HepG2 (cell line): Measurements from ENCODE around the gene PANK1. TPM values are rescaled to one million over a fixed set of nuclear protein-coding genes. Genes with fewer than 3 reads are reported as not detected.
A peak's percentile ranks its signal among the peaks of the same experiment; 100 is the strongest.

Experiments
- ATAC-seq: fragments of 200-7000 bp; cut with Tn5 transposase; 3 replicates; pipeline ENCODE4 v1.9.1; 2020; ENCODE audit warnings: mild to moderate bottlenecking, moderate library complexity
- BruUV-seq: library from RNA; stranded (reverse); fragments of 400-500 nt; replicated peaks from 2 replicates; lab custom pipeline; 2021; lab: Mats Ljungman, UMichigan
- CTCF ChIA-PET: fragments of 300-600 bp; formaldehyde crosslinking; extraction: SDS; loops from one replicate; lab custom pipeline; 2021; ENCODE audit warnings: low total read pairs, inconsistent platforms, low intra/inter-chr PET ratio; lab: Yijun Ruan, JAX
- POLR2A ChIA-PET: fragments of 350-600 bp; sonication (Branson Sonifier 250); formaldehyde crosslinking; loops from one replicate; lab custom pipeline; 2020; ENCODE audit warnings: antibody characterized with exemption, inconsistent platforms; lab: Yijun Ruan, JAX
- DNase-seq: peaks from one replicate; pipeline ENCODE4 v3.0.0-alpha.2; 2015; ENCODE audit warnings: low spot score
- FAIRE-seq: peaks from 3 replicates; lab custom pipeline; 2011; peaks lifted over from hg19 to GRCh38; lab: Jason Lieb, UNC
- H2AFZ ChIP-seq: one replicate; pipeline ENCODE4 v1.6.1; 2011; ENCODE audit warnings: low read length, inconsistent platforms
- H3K27ac ChIP-seq: fragments of 300-600 bp; 3 replicates; pipeline ENCODE4 v1.8.0; 2011; ENCODE audit warnings: mixed run types, mild to moderate bottlenecking, mixed read lengths, low read length, inconsistent platforms; ENCODE audit not compliant: insufficient read depth; ENCODE audit errors: extremely low read length
- H3K27me3 ChIP-seq, 2 experiments: fragments of 200-600 bp in 1 of 2; 2 replicates in 1 of 2; 3 replicates in 1 of 2; pipeline versions ENCODE4 v1.6.0 to v1.8.0; 2011; ENCODE audit warnings: low read length in 2 of 2, mild to moderate bottlenecking in 2 of 2, moderate library complexity in 2 of 2, inconsistent platforms in 1 of 2; ENCODE audit not compliant: insufficient read depth in 2 of 2, control insufficient read depth in 1 of 2
- H3K36me3 ChIP-seq, 2 experiments: fragments of 200-600 bp in 1 of 2; replicated peaks in 1 of 2; 2 replicates in 1 of 2; 3 replicates in 1 of 2; pipeline versions ENCODE4 v1.5.1 to v1.8.0; 2011; ENCODE audit warnings: low read length in 2 of 2, inconsistent platforms in 1 of 2; ENCODE audit not compliant: insufficient read depth in 2 of 2, control insufficient read depth in 1 of 2
- H3K4me1 ChIP-seq: 2 replicates; pipeline ENCODE4 v1.5.1; 2012; ENCODE audit warnings: low read length, inconsistent platforms; ENCODE audit not compliant: insufficient read depth
- H3K4me2 ChIP-seq: 2 replicates; pipeline ENCODE4 v1.6.0; 2011; ENCODE audit warnings: low read depth, low read length, inconsistent platforms
- H3K4me3 ChIP-seq, 3 experiments: fragments of 200-600 bp in 1 of 3; sonication (generic), shearing (Covaris generic) in 1 of 3; replicated peaks in 1 of 3; 2 replicates each; pipeline ENCODE4 v1.5.1; 2011 to 2016; ENCODE audit warnings: low read length in 3 of 3, inconsistent platforms in 2 of 3, low read depth in 2 of 3, mild to moderate bottlenecking in 2 of 3, control low read depth in 1 of 3, mixed read lengths in 1 of 3; ENCODE audit not compliant: insufficient read depth in 1 of 3
- H3K79me2 ChIP-seq: one replicate; pipeline ENCODE4 v1.6.1; 2011; ENCODE audit warnings: low read length, inconsistent platforms; ENCODE audit not compliant: insufficient read depth
- H3K9ac ChIP-seq: 2 replicates; pipeline ENCODE4 v1.6.0; 2011; ENCODE audit warnings: mild to moderate bottlenecking, low read depth, low read length, inconsistent platforms; ENCODE audit not compliant: insufficient read depth
- H3K9me3 ChIP-seq: 2 replicates; pipeline ENCODE4 v1.5.1; 2012; ENCODE audit warnings: mild to moderate bottlenecking, low read length
- H4K20me1 ChIP-seq: 2 replicates; pipeline ENCODE4 v1.6.0; 2011; ENCODE audit warnings: inconsistent platforms, mild to moderate bottlenecking, low read length, moderate library complexity; ENCODE audit not compliant: insufficient read depth
- DMAP1 ChIP-seq: IDR thresholded peaks from 2 replicates; pipeline ENCODE4 v1.6.1; 2016
- HMGA1 ChIP-seq: sonication (generic); formaldehyde crosslinking; conservative IDR thresholded peaks from 2 replicates; pipeline ENCODE4 v1.4.0; 2020; ENCODE audit warnings: missing genetic modification reagents
- HNRNPH1 ChIP-seq: fragments of 200-400 bp; formaldehyde crosslinking; optimal IDR thresholded peaks from 2 replicates; pipeline ENCODE3; 2017; ENCODE audit warnings: mild to moderate bottlenecking, low read depth, low read length
- MAFF ChIP-seq: IDR thresholded peaks from 2 replicates; pipeline ENCODE4 v1.6.1; 2011; ENCODE audit warnings: low read depth, low read length, improper control_type of control experiment
- MAFK ChIP-seq, 2 experiments: IDR thresholded peaks in 1 of 2; conservative IDR thresholded peaks in 1 of 2; 2 replicates each; pipeline ENCODE4 v1.6.1; 2011; ENCODE audit warnings: improper control_type of control experiment in 2 of 2, low read length in 2 of 2
- MBD4 ChIP-seq: IDR thresholded peaks from 2 replicates; pipeline ENCODE4 v1.6.1; 2012; ENCODE audit warnings: low read length, inconsistent platforms, borderline replicate concordance
- MIER3 ChIP-seq: IDR thresholded peaks from 2 replicates; pipeline ENCODE4 v1.6.1; 2016; ENCODE audit warnings: missing compliant biosample characterization, borderline replicate concordance
- NFE2L2 ChIP-seq: fragments of 150-350 bp; IDR thresholded peaks from 2 replicates; pipeline ENCODE4 v1.6.1; 2014; ENCODE audit warnings: low read length
- ZNF672 ChIP-seq: sonication (generic); formaldehyde crosslinking; IDR thresholded peaks from 2 replicates; pipeline ENCODE4 v1.8.1; 2022; ENCODE audit warnings: missing genetic modification reagents
- WGBS: methylation state at CpG from one replicate; pipeline ENCODE4 v1.1.6; 2017; ENCODE audit warnings: low lambda C conversion rate; 5-methylcytosine and 5-hydroxymethylcytosine counted together
- in situ Hi-C: cut with HindIII; loops from 2 replicates; pipeline ENCODE4 v1.10.0; 2017; ENCODE audit warnings: low pct_unique_long_range_greater_than_20kb; ENCODE audit not compliant: extremely low pct_ligation_motif_present
- intact Hi-C: fragments of 100-400 bp; cut with micrococcal nuclease; formaldehyde crosslinking; loops from one replicate; pipeline ENCODE4 v1.10.0; 2022; ENCODE audit not compliant: unreplicated experiment
- polyA plus RNA-seq, 8 experiments: library from polyadenylated mRNA; depleted of rRNA in 3 of 8; stranded (reverse) in 7 of 8; unstranded in 1 of 8; fragments of >200 nt; fragmentation: Illumina TruSeq in 4 of 8; extraction: Trizol in 4 of 8; gene quantifications; 2 replicates each; pipeline versions ENCODE4 v1.2.1 to v1.2.3, GENCODE V29; 2011 to 2016; ENCODE audit warnings: low read depth in 4 of 8, missing spikeins in 1 of 8, mixed read lengths in 1 of 8; ENCODE audit not compliant: insufficient read depth in 1 of 8
- total RNA-seq, 5 experiments: library from RNA; depleted of rRNA; stranded (reverse); fragments of >200 nt; fragmentation: Illumina TruSeq; extraction: Trizol; gene quantifications; 2 replicates each; pipeline ENCODE4 v1.2.3, GENCODE V29; 2016; ENCODE audit warnings: low read depth in 1 of 5
- TF ChIP-seq, protein P1 (sequence below), 2 experiments: sonication (generic) in 1 of 2; formaldehyde crosslinking in 1 of 2; IDR thresholded peaks; 2 replicates each; pipeline versions ENCODE4 v1.4.0 to v1.6.1; 2016 to 2020; ENCODE audit warnings: borderline replicate concordance in 1 of 2, low read depth in 1 of 2, mild to moderate bottlenecking in 1 of 2, missing genetic modification reagents in 1 of 2

Gene PANK1
- total and polyA plus RNA-seq, 2 of the 13 experiments (the other 11 are each of a cell fraction or from before 2014, with no cell fraction given) = 18.2 to 33.3 TPM

DNA sequence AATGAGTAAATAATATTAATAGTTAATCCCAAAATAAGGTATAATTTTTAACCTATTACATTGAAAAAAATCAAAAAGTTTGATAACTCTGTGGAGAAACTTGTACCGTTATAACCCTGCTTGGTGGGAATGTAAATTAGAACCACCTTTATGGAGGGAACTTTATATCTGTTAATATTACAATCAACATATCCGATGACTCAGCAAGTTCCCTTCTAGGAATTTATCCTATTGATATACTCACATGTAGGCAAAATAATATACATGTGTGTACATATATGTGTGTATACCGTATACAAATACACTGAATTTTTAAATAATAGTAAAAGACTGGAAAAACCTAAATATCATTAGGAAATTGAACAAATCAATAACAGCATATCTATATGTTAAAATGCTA, 54.7 kb downstream of the PANK1 start:
- FAIRE-seq (no peak), ATAC-seq (no peak), DNase-seq (no peak)
- no peak overlapping the region for H3K9ac ChIP-seq
- no peaks in the 10 kb centered on the region for H3K9me3 ChIP-seq
- intact Hi-C loops = no loop called here
- in situ Hi-C loops = no loop called here
- peaks cover 15% of the 10 kb centered on the region for H3K4me1 ChIP-seq
- no peak overlapping the region for H3K4me2 ChIP-seq
- no peaks in the 10 kb centered on the region for H3K27me3 ChIP-seq
- ChIA-PET CTCF (no interaction called here), POLR2A (no interaction called here)
- no TSS peak for BruUV-seq
- H2AFZ ChIP-seq = no peak overlapping the region
- no peak overlapping the region for H3K4me3 ChIP-seq
- WGBS = 98% methylated on average over 3 of the region's 3 CpGs
- H3K79me2 ChIP-seq = no peaks in the 10 kb centered on the region
- peak; percentile 93 to 97 for TF ChIP-seq MAFK (conservative IDR thresholded peaks at IDR 0.05 in 1 of 2, IDR thresholded peaks at IDR 0.05 in 1 of 2; ENCODE audit: low read length in 2 of 2)
- TF ChIP-seq DMAP1 (CRISPR knock-in tag) = no peak
- no peak for TF ChIP-seq HNRNPH1
- no peak for TF ChIP-seq HMGA1 (CRISPR knock-in tag)
- TF ChIP-seq ZNF672 (CRISPR knock-in tag) = no peak
- TF ChIP-seq MBD4 = no peak
- no peak for TF ChIP-seq MIER3 (CRISPR knock-in tag)
- TF ChIP-seq, protein P1, sequence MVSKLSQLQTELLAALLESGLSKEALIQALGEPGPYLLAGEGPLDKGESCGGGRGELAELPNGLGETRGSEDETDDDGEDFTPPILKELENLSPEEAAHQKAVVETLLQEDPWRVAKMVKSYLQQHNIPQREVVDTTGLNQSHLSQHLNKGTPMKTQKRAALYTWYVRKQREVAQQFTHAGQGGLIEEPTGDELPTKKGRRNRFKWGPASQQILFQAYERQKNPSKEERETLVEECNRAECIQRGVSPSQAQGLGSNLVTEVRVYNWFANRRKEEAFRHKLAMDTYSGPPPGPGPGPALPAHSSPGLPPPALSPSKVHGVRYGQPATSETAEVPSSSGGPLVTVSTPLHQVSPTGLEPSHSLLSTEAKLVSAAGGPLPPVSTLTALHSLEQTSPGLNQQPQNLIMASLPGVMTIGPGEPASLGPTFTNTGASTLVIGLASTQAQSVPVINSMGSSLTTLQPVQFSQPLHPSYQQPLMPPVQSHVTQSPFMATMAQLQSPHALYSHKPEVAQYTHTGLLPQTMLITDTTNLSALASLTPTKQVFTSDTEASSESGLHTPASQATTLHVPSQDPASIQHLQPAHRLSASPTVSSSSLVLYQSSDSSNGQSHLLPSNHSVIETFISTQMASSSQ (IDR thresholded peaks at IDR 0.05; ENCODE audit: low read depth) = no peak
- TF ChIP-seq, protein P1 (CRISPR knock-in tag; IDR thresholded peaks at IDR 0.05; ENCODE audit: borderline replicate concordance) = no peak
- TF ChIP-seq MAFF = peak; percentile 96
- TF ChIP-seq NFE2L2 = peak; percentile 61
- H3K27ac ChIP-seq = no peak overlapping the region
- H4K20me1 ChIP-seq = no peaks in the 10 kb centered on the region
- peaks cover 4 to 33% of the 10 kb centered on the region in 2 experiments for H3K36me3 ChIP-seq
